Measurements from ENCODE around the gene TRIOBP. TPM values are rescaled to one million over a fixed set of nuclear protein-coding genes. Genes with fewer than 3 reads are reported as not detected.
A peak's percentile ranks its signal among the peaks of the same experiment; 100 is the strongest.

TRIOBP gene
- total and polyA plus RNA-seq, 2 of the 4 experiments (the other 2 are of a cell fraction) = 46.4 to 69.8 TPM

DNA sequence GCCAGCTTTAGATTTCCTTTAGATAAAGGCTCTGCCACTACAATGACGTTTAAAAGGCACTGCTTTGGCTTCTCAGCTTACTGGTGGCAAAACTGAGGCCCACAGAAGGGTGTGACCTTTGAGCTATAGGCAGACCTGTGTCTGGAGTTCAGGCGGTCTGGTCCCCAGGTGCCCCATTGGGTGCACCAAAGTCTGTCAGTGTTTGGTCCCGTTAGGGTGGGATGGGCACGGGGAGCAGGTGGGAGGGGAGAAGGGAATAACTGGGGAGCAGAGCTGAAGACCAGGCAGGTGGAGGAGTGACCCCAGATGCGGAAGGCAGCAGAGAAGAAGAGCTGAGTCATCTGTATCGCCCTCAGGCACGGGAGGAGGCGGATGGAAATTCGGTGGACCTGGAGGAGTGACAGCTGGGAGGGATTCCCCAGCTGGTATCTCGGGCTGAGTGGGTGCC lies 65.6 kb downstream of the TRIOBP start:
- Histone ChIP-seq H2AK5ac (ENCODE audit: low read depth, low read length) (no peak overlapping the region), H2BK120ac (ENCODE audit: low read depth, low read length) (no peak overlapping the region), H2AK9ac (replicated peaks; ENCODE audit: low read depth, low read length, poor library complexity) (peak overlapping the region; percentile 16), H2AFZ (replicated peaks; ENCODE audit: low read length, poor library complexity) (no peak overlapping the region), H4K91ac (ENCODE audit: insufficient read depth, low read depth, low read length) (no peak overlapping the region), H3K9ac (ENCODE audit: low read depth, low read length) (no peak overlapping the region), H3K27me3 (ENCODE audit: control insufficient read depth, insufficient read depth, low read length) (no peaks in the 10 kb centered on the region), H3K9me1 (ENCODE audit: insufficient read depth, low read length) (peaks cover 8% of the 10 kb centered on the region), H4K8ac (ENCODE audit: low read depth in 2 of 2, low read length in 2 of 2) (no peak overlapping the region), H3K18ac (ENCODE audit: low read depth, low read length) (no peak overlapping the region), H4K5ac (ENCODE audit: low read depth, low read length) (no peak overlapping the region), H2BK20ac (ENCODE audit: low read depth, low read length) (no peak overlapping the region), H3K9me3 (ENCODE audit: control insufficient read depth, insufficient read depth, low read length) (no peaks in the 10 kb centered on the region), H3K23ac (ENCODE audit: low read depth, low read length) (no peak overlapping the region), H3K4me1 (ENCODE audit: control insufficient read depth, insufficient read depth, low read length) (0 out of 2 replicates have a peak, but pooled peaks cover 3% of the 10 kb centered on the region), H3K14ac (replicated peaks; ENCODE audit: low read depth, low read length) (no peak overlapping the region), H3K4ac (ENCODE audit: low read depth, low read length) (no peak overlapping the region), H3K4me3 (ENCODE audit: insufficient read depth, low read depth, low read length) (no peak overlapping the region), H3K56ac (ENCODE audit: extremely low read depth, insufficient read depth, low read length) (no peak overlapping the region), H4K20me1 (ENCODE audit: insufficient read depth, low read length) (peaks cover 19% of the 10 kb centered on the region), H3K4me2 (ENCODE audit: low read depth, low read length) (no peak overlapping the region), H3K36me3 (ENCODE audit: control insufficient read depth, insufficient read depth, low read length) (peaks cover 66% of the 10 kb centered on the region), H3K27ac (ENCODE audit: insufficient read depth, low read length) (no peak overlapping the region), H2BK5ac (ENCODE audit: low read depth, low read length, poor library complexity, severe bottlenecking) (no peak overlapping the region), H3K79me1 (ENCODE audit: low read depth in 1 of 2, low read length in 2 of 2) (peaks cover 28 to 78% of the 10 kb centered on the region in 2 experiments), H2BK15ac (ENCODE audit: low read depth, low read length) (no peak overlapping the region)
- ATAC-seq (ENCODE audit: low read depth) (no peak), DNase-seq (no peak)
- ChIA-PET CTCF (no interaction called here), POLR2A (ENCODE audit: unreplicated experiment) (no interaction called here)
- dilution Hi-C loops (cut with HindIII; ENCODE audit: low sequenced_read_pairs, unreplicated experiment) (no loop called here), intact Hi-C loops (cut with micrococcal nuclease) (no loop called here), in situ Hi-C loops (cut with MboI; ENCODE audit: low sequenced_read_pairs) (no loop called here)
- TF ChIP-seq NFE2L2 (IDR thresholded peaks at IDR 0.05; ENCODE audit: low read depth, low read length) = 0 out of 2 replicates have a peak, but pooled peaks have one; percentile 17
- no peak for TF ChIP-seq MAFK (IDR thresholded peaks at IDR 0.05; ENCODE audit: low read depth, low read length)
- no TSS peak for BruUV-seq (replicated peaks)
- 80% methylated on average over 7 of the region's 10 CpGs; no CpG with 5 or more reads in 1 of the 2 experiments for WGBS, 2 experiments (ENCODE audit: extremely low coverage in 2 of 2, insufficient read length in 1 of 2)

All from IMR-90 (cell line).